K562 (cell line): ENCODE data around the gene APBA2. TPM values are rescaled to one million over a fixed set of nuclear protein-coding genes. Genes with fewer than 3 reads are reported as not detected.

Source experiments
- ATAC-seq: fragments of 200-7000 bp; cut with Tn5 transposase; 3 replicates; pipeline ENCODE4 v1.9.1; 2020; ENCODE audit warnings: moderate library complexity
- BruUV-seq: library from RNA; stranded (reverse); fragments of 400-500 nt; replicated peaks from 2 replicates; lab custom pipeline; 2021; lab: Mats Ljungman, UMichigan
- CTCF ChIA-PET: fragments of 300-600 bp; formaldehyde crosslinking; extraction: SDS; loops from one replicate; lab custom pipeline; 2021; ENCODE audit warnings: low intra/inter-chr PET ratio; lab: Yijun Ruan, JAX
- POLR2A ChIA-PET: fragments of 300-600, 350-650 bp; sonication (Branson Sonifier 250); formaldehyde crosslinking; extraction: SDS; loops from one replicate; lab custom pipeline; 2021; ENCODE audit warnings: antibody characterized with exemption, inconsistent platforms; lab: Yijun Ruan, JAX
- DNase-seq, 4 experiments: peaks; one replicate each; pipeline versions ENCODE4 v3.0.0 to v3.0.0-alpha.2; 2011 to 2018; ENCODE audit warnings: low spot score in 3 of 4, mixed read lengths in 3 of 4; ENCODE audit errors: extremely low read depth in 1 of 4
- FAIRE-seq: peaks from 2 replicates; lab custom pipeline; 2011; peaks lifted over from hg19 to GRCh38; lab: Jason Lieb, UNC
- H2AFZ ChIP-seq: 2 replicates; pipeline ENCODE4 v1.6.0; 2011; ENCODE audit warnings: low read depth, low read length, control low read depth, inconsistent platforms
- H3K27ac ChIP-seq: fragments of 200-600 bp; 3 replicates; pipeline ENCODE4 v1.8.0; 2011; ENCODE audit warnings: low read depth, mild to moderate bottlenecking, control low read depth, inconsistent platforms, low read length, moderate library complexity, mixed read lengths; ENCODE audit errors: extremely low read depth
- H3K27me3 ChIP-seq, 2 experiments: fragments of 300-600 bp in 1 of 2; 2 replicates in 1 of 2; 3 replicates in 1 of 2; pipeline versions ENCODE4 v1.6.0 to v1.8.0; 2011; ENCODE audit warnings: inconsistent platforms in 2 of 2, low read length in 2 of 2, mild to moderate bottlenecking in 1 of 2, mixed read lengths in 1 of 2, moderate library complexity in 1 of 2; ENCODE audit not compliant: control insufficient read depth in 2 of 2, insufficient read depth in 2 of 2
- H3K36me3 ChIP-seq: fragments of 300-600 bp; 3 replicates; pipeline ENCODE4 v1.8.0; 2011; ENCODE audit warnings: mild to moderate bottlenecking, low read length, inconsistent platforms; ENCODE audit not compliant: control insufficient read depth, insufficient read depth
- H3K4me1 ChIP-seq, 2 experiments: fragments of 200-600 bp in 1 of 2; replicated peaks in 1 of 2; 2 replicates in 1 of 2; 3 replicates in 1 of 2; pipeline versions ENCODE4 v1.5.1 to v1.8.0; 2011; ENCODE audit warnings: inconsistent platforms in 2 of 2, low read length in 2 of 2, mild to moderate bottlenecking in 1 of 2, mixed read lengths in 1 of 2, moderate library complexity in 1 of 2; ENCODE audit not compliant: control insufficient read depth in 2 of 2, insufficient read depth in 2 of 2
- H3K4me2 ChIP-seq: 2 replicates; pipeline ENCODE4 v1.6.1; 2011; ENCODE audit warnings: low read length, control low read depth, inconsistent platforms, mixed read lengths; ENCODE audit not compliant: insufficient read depth
- H3K4me3 ChIP-seq: fragments of 200-600 bp; sonication (generic), shearing (Covaris generic); 2 replicates; pipeline ENCODE4 v1.5.1; 2016; ENCODE audit warnings: control low read depth, inconsistent platforms
- H3K79me2 ChIP-seq: fragments of 200-600 bp; 3 replicates; pipeline ENCODE4 v1.8.0; 2011; ENCODE audit warnings: low read length, inconsistent platforms; ENCODE audit not compliant: control insufficient read depth, insufficient read depth
- H3K9ac ChIP-seq, 2 experiments: 2 replicates each; pipeline versions ENCODE4 v1.6.0 to v1.6.1; 2011; ENCODE audit warnings: low read depth in 2 of 2, low read length in 2 of 2, control low read depth in 1 of 2, inconsistent platforms in 1 of 2, mild to moderate bottlenecking in 1 of 2, mixed read lengths in 1 of 2; ENCODE audit not compliant: insufficient read depth in 1 of 2
- H3K9me1 ChIP-seq: one replicate; pipeline ENCODE4 v1.6.0; 2011; ENCODE audit warnings: inconsistent platforms, mild to moderate bottlenecking, low read length, moderate library complexity; ENCODE audit not compliant: control insufficient read depth, insufficient read depth
- H3K9me3 ChIP-seq: replicated peaks from 2 replicates; pipeline ENCODE4 v1.5.1; 2011; ENCODE audit warnings: low read depth, low read length, inconsistent platforms; ENCODE audit not compliant: control insufficient read depth, insufficient read depth
- H4K20me1 ChIP-seq: replicated peaks from 2 replicates; pipeline ENCODE4 v1.6.1; 2011; ENCODE audit warnings: low read length, inconsistent platforms, mixed read lengths; ENCODE audit not compliant: control insufficient read depth, insufficient read depth
- CC2D1A ChIP-seq: fragments of 450-650 bp; IDR thresholded peaks from 2 replicates; pipeline ENCODE4 v1.6.1; 2017; ENCODE audit warnings: mild to moderate bottlenecking
- ERF ChIP-seq: fragments of 450-650 bp; formaldehyde crosslinking; IDR thresholded peaks from 2 replicates; pipeline ENCODE4 v1.4.0; 2020; ENCODE audit warnings: mild to moderate bottlenecking, mixed read lengths
- MBD1 ChIP-seq: fragments of 250-450 bp; sonication (Bioruptor Pico); IDR thresholded peaks from 2 replicates; pipeline ENCODE4 v1.8.0; 2022; ENCODE audit warnings: inconsistent platforms
- NELFE ChIP-seq: IDR thresholded peaks from 2 replicates; pipeline ENCODE4 v1.6.1; 2011; ENCODE audit warnings: mild to moderate bottlenecking; ENCODE audit not compliant: insufficient read depth, insufficient read length
- SMARCC2 ChIP-seq: fragments of 450-650 bp; IDR thresholded peaks from 2 replicates; pipeline ENCODE4 v1.6.1; 2017; ENCODE audit warnings: antibody characterized with exemption, moderate library complexity, mild to moderate bottlenecking, low read depth
- STAG1 ChIP-seq: sonication (generic); formaldehyde crosslinking; IDR thresholded peaks from 2 replicates; pipeline ENCODE4 v1.5.0; 2020; ENCODE audit warnings: missing genetic modification reagents, borderline replicate concordance
- WGBS: fragments of 100-300 bp; shearing (Covaris generic); methylation state at CpG from one replicate; pipeline ENCODE4 v1.1.6; 2016; ENCODE audit warnings: low coverage, mixed read lengths; ENCODE audit not compliant: insufficient coverage; ENCODE audit errors: missing lambda C conversion rate; 5-methylcytosine and 5-hydroxymethylcytosine counted together
- in situ Hi-C: fragments of 300-500 bp; cut with MboI; formaldehyde crosslinking; loops from 4 replicates; pipeline ENCODE4 v1.15.0; 2018; ENCODE audit warnings: inconsistent platforms, mixed read lengths
- intact Hi-C: fragments of 100-400 bp; cut with micrococcal nuclease; formaldehyde crosslinking; loops from 2 replicates; pipeline ENCODE4 v1.14.2; 2022
- polyA plus RNA-seq, 8 experiments: library from polyadenylated mRNA; depleted of rRNA in 4 of 8; stranded (reverse) in 5 of 8; unstranded in 3 of 8; fragments of >200 nt; fragmentation: Nextera tagmentation in 2 of 8; fragmentation: Illumina TruSeq in 1 of 8; extraction: Ambion mirVana in 2 of 8; extraction: Trizol in 1 of 8; gene quantifications; 2 replicates each; pipeline versions ENCODE4 v1.2.1 to v1.2.3, GENCODE V29; 2011 to 2014; ENCODE audit warnings: inconsistent platforms in 1 of 8, missing spikeins in 1 of 8
- total RNA-seq, 7 experiments: library from RNA; depleted of rRNA in 6 of 7; stranded (reverse); fragments of >200 nt in 6 of 7; fragmentation: Illumina TruSeq in 2 of 7; extraction: Trizol in 2 of 7; gene quantifications; 2 replicates each; pipeline versions ENCODE4 v1.2.1 to v1.2.3, GENCODE V29; 2011 to 2021; ENCODE audit warnings: low replicate concordance in 1 of 7

The APBA2 gene
- total and polyA plus RNA-seq, 9 of the 15 experiments (the other 6 are each of a cell fraction or from before 2014, with no cell fraction given): 0.24 to 40.9 (median 25.2) TPM

DNA sequence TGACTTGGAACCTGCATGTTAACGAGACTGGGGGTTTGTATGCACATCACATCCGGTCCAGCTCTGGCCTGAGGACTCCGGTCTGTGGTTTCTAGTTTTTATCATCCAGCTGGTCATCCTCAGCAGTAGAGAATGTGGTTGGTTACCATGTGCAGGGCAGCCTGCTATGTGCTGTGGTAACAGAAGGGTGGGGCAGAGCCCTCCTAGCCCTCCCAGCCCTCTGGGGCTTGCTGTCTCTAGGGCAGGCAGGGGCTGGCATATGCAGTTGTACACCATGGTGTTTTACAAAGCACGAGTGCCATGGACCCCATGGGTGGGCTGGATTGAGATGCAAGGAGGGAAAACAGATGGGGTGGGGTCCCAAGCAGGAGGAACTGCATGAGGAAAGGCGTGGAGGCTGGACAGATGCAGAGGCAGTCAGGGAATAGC lies 70.2 kb downstream of the APBA2 start (continued):
- TF ChIP-seq MBD1 (CRISPR knock-in tag) (no peak), NELFE (no peak), SMARCC2 (no peak)
- TF ChIP-seq, all 486 proteins: peak for 32

GRCh38 chr15:28956491-28956890 lies 70.7 kb downstream of the APBA2 start:
- peaks cover 5% of the 10 kb centered on the region; the same call in 2 of the 3 replicates for H3K36me3 ChIP-seq
- in situ Hi-C loops (no loop called here), intact Hi-C loops (loop anchor here (5.0 kb wide), 1 partner anchor 44 kb away; no protein-coding TSS in a partner anchor)
- TF ChIP-seq STAG1: no peak
- TF ChIP-seq ERF (CRISPR knock-in tag): no peak
- no peak for TF ChIP-seq CC2D1A
- H3K9ac ChIP-seq: no peak overlapping the region; a peak in 1 of 4 replicates
- no TSS peak for BruUV-seq
- H3K4me2 ChIP-seq: no peak overlapping the region
- POLR2A ChIA-PET: interaction anchor here (1.5 to 2.0 kb wide), 2 partner anchors 10 to 15 kb away, joined by 3 to 11 read pairs; no protein-coding TSS in a partner anchor
- DNase-seq: no peak
- no peak for FAIRE-seq
- CTCF ChIA-PET: no interaction called here
- peak overlapping the region; percentile 5; the same call in 1 of the 3 replicates for H3K27ac ChIP-seq
- H3K79me2 ChIP-seq: peaks cover 45% of the 10 kb centered on the region
- no peaks in the 10 kb centered on the region for H3K9me1 ChIP-seq
- no peak for ATAC-seq
- WGBS: 79% methylated on average over 8 of the region's 8 CpGs
- H3K4me1 ChIP-seq: peaks cover 37 to 46% of the 10 kb centered on the region in 2 experiments
- H3K27me3 ChIP-seq: no peaks in the 10 kb centered on the region
- 0 out of 2 replicates have a peak, but pooled peaks cover 3% of the 10 kb centered on the region for H4K20me1 ChIP-seq
- H3K4me3 ChIP-seq: no peak overlapping the region
- no peaks in the 10 kb centered on the region for H3K9me3 ChIP-seq
- no peak overlapping the region for H2AFZ ChIP-seq
